Right lung (tissue), 10 donors: ENCODE measurements around the gene EDA2R. TPM values are rescaled to one million over a fixed set of nuclear protein-coding genes. Genes with fewer than 3 reads are reported as not detected.

Experiments used
- DNase-seq, 2 donors: peaks; one replicate each; pipeline ENCODE4 v3.0.0-alpha.2; 2013
- long read RNA-seq, 8 donors: transcript quantifications; one replicate each; lab custom pipeline, GENCODE V29; 2026
- polyA plus RNA-seq, 5 donors: library from polyadenylated mRNA; unstranded; fragments of 120-200 nt; gene quantifications; one replicate each; pipeline versions ENCODE4 v1.2.1 to v1.2.3, GENCODE V29; 2013; ENCODE audit warnings: inconsistent platforms in 1 of 5, low replicate concordance in 1 of 5; ENCODE audit not compliant: insufficient read length in 5 of 5, insufficient read depth in 1 of 5

Gene EDA2R, protein sequence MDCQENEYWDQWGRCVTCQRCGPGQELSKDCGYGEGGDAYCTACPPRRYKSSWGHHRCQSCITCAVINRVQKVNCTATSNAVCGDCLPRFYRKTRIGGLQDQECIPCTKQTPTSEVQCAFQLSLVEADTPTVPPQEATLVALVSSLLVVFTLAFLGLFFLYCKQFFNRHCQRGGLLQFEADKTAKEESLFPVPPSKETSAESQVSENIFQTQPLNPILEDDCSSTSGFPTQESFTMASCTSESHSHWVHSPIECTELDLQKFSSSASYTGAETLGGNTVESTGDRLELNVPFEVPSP
- 1 to 10 TPM in 2 of 5 donors, under 1 TPM in 3; 0.84 to 1.3 (median 0.93) TPM for polyA plus RNA-seq
- long read RNA-seq, donor 1 = 0 reads
- long read RNA-seq, donor 2 = 0 reads
- long read RNA-seq, donor 3 = 0 reads
- long read RNA-seq, donor 4 = 0 reads
- long read RNA-seq, donor 5 = 0 reads
- long read RNA-seq, donor 6 = 0 reads
- long read RNA-seq, donor 7 = 0 reads
- long read RNA-seq, donor 8 = 0 reads

- peak; percentile 4 to 20 for DNase-seq
These were observed at the start of gene EDA2R for GRCh38 chrX:66638591-66639500. EDA2R (minus strand) TSS chrX:66639078; CDS start chrX:66616020, 23,058 bp downstream.

DNA sequence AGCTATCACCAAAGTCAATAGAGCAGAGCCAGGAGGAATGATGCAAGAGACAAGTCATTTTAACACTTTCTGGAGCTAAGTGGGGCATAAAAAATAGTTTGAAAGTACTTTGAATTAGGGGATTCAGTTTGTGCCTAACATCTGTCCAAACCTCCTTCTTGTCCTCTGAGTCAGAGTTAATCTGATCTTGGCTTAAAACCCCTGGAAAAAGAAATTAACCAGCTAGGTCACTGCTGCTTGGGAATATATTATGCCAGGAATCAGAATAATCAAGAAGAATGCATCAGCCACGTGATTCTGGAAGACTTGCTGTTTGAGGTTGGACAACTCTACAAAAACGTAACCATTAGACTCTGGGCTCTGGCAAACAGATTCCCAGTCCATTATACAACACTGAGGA is 45.3 kb upstream of the EDA2R start:
- no peak for DNase-seq

DNA sequence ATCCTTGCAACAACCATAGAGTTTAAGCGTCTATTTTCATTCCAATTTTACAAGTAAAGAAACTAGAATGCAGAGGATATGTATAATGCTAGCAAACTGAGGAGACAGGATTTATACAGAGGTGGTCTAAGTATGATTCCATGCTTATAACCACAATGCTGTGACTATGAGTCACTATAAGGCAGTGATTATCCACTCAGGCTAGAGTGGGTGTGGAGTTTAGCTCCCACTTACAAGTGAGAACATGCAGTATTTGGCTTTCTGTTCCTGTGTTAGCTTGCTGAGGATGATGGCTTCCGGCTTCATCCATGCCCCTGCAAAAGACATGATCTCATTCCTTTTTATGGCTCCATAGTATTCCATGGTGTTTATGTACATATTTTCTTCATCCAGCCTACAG is 41.6 kb upstream of the EDA2R start:
- no peak for DNase-seq

GRCh38 chrX:66677430-66677829 is 38.6 kb upstream of the EDA2R start:
- DNase-seq = no peak

DNA sequence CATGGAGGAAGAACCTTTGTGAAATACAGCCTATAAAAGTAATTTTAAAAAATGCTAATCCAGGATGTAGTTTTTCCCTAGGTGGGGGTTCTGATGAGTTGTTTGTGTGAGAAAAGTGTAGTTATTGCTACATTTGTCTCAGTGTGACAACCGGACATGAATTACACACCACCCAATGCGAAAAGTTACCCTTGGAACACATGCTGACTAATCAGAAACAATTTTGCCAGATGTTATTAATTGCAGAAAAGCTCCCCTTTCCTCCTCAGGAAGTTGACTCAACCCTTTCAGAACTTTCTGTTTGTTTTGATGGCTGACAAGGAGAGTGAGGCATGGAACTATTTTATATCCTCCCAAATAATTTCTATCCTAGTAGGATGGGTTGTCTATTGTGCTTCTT is 38.1 kb upstream of the EDA2R start:
- DNase-seq = no peak

GRCh38 chrX:66676413-66676812 is 37.5 kb upstream of the EDA2R start:
- no peak for DNase-seq

DNA sequence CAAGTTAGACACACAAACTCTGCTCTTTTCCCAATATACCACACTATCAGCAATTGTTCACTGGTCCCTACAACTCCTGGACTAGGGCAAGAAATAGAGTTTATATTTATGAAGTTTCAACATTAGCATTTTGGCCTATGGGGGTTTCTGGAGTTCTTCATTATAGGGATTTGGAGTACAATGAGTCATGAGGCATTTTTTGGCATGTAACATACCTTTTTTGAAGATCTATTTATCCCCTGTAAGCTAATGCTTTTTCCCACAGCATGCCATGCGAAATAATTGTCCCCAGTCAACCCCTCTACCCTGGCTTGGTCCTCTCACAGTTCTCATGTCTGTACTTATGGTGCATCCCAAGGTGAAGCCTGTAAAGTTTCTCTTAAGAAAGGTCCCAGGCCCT is 36.7 kb upstream of the EDA2R start:
- no peak for DNase-seq

DNA sequence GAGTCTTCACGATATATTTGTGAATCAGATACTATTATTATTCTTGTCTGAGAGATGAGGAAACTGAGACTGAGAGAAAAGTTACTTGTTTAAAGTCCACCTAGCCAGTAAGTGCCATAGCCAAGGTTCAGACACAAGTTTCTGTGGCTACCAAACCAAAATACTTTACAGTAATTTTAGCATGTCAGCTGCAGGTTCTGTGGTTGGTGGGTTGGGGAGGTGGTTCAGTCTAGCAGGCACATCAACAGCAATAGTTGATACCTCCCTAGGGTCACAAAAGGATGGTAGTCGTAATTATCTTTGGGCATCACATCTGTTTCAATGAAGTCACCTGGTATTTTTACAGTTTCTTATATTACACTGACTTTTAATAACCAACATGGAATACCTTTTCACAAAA is 35.6 kb upstream of the EDA2R start:
- no peak for DNase-seq

GRCh38 chrX:66672106-66672505 is 33.2 kb upstream of the EDA2R start:
- DNase-seq = no peak

GRCh38 chrX:66654411-66654810 is 15.5 kb upstream of the EDA2R start:
- no peak for DNase-seq

DNA sequence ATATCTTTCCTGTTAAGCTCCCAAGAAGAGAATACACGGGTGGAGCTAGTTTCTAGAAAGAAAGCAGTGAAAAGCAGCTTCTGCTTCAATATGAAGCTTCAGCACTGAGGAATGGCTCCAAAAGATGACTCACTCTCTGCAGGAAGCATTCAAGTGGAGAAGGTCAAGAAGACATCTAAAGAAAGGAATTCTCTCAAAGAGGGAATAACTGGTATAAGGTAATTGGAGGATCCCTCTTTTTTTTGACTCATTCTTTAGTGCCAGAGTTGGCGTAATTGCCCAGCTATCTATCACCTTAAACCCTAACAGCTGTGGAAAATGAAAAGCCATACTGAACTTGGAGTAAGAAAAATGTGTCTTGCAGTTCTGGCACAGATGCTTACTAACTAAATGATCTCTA is 3.5 kb downstream of the EDA2R start:
- DNase-seq = no peak

- no peak for DNase-seq
These were observed 4.6 kb downstream of the EDA2R start for GRCh38 chrX:66634272-66634671.

DNA sequence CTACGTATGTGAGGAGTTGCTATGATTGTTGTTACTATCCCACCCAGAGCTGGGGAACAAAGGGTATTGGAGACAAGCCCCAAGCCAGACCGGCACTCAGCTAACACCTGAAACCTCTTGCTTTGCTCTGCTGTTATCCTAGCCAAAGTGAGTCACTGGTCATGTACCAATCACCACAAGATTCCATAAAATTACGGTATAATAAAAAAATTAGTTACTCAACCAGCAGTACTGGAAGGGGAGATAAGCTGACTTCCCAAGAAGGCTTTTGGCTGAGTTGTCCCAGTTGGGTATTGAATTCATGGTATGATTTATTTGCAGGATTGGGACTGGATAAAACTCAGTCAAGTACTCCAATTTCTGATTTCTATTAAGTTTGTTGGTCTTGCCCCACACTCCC is 5.3 kb downstream of the EDA2R start:
- no peak for DNase-seq

DNA sequence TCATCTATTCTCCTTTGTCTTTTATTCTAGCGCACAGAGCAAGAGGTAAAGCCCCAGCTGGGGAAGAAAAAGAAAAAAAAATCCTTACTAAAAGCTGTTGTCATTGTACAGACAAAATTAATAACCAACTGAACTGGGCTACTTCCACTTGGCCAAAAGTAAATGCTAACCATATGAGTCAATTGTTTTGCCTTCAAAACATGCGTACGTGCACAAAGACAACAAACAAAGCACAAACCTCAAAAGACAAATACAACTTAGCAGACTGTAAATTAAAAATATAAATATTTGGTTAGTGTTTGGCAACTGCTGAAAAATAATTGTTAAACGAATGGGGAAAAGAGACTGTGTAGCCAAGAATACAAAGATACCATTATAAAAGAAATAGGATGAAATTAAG is 5.9 kb downstream of the EDA2R start:
- DNase-seq = no peak

- no peak for DNase-seq
These were observed 6.4 kb downstream of the EDA2R start for GRCh38 chrX:66632473-66632872.

GRCh38 chrX:66625525-66625924 is 13.4 kb downstream of the EDA2R start:
- no peak for DNase-seq

DNA sequence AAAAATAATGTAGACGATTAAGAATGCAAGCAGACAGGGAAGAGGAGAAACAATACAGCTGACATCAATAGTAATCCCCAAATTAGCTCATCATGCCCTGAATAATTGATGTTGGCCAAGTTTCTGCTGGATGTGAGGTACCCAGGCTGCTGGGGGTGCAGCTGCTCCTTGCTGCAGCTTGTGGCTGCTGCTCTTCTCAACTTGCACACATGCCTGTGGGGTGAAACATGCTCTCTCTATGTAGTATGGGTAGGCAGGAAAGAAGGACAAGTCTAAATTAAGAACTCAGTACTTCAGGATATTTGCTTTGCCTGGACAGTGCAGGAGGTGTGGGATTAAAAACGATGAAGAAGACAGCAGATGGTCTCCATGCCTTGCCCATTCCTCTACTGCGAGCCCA is 16.7 kb downstream of the EDA2R start:
- DNase-seq = no peak

DNA sequence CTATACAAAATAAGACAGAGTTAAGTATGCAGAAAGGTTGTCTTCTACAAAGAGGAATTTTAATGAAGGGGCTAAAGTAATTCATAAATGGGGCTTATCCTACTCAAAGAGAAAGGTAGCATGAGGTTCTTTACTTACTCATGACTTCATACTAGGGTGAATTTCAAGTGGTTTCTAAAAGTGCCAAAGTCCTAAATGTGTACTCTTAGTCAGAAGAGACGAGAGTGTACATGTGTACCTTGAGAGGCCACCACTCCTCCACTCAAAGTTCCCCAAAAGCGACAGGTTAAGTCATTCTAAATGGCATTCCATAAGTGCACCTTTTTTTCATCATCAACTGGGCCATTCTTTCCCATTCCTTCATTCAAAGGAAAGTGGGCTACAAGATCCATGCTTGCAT is 21.9 kb downstream of the EDA2R start:
- DNase-seq = no peak

DNA sequence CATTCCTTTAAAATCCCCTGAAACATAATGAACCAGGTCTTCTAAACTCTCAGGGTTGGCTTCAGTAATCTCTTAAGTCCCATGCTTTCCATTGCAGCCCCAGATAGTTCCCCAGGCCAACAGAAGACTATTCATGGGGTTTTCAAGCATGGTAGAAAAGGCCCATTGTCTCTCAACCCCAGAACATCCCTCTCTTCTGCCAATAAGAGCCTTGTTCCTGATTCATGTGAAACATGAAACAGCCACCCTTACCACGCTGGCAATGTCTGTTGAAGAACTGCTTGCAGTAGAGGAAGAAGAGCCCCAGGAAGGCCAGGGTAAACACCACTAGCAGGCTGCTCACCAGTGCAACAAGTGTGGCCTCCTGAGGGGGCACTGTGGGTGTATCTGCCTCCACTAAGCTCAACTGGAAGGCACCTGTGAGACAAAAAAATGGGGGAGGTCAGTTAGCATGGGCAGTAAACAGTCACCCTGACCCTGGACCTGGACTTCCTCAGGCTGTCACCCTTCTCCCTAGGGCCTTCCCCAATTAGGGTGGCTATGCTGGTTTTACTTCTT is 36.4 kb downstream of the EDA2R start:
- DNase-seq = no peak

DNA sequence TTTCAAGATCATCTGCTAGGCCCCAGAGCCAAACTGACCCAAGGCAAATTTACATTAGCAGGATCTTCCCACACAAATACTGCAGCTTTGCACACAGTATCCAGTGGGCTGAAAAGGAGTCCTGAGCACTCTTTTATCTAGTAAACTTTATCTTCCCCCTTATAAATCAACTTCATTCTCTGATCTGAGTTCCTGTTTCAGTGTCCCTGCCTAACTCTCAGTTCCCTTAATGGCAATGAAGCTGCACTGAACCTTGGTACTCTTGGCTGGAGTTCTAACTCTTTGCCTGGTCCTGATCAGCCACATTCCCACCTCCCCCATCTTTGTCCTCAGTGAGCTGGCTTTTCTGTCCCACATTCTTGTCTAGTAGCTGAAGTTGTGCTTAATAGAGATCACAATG is 37.4 kb downstream of the EDA2R start:
- DNase-seq = no peak

DNA sequence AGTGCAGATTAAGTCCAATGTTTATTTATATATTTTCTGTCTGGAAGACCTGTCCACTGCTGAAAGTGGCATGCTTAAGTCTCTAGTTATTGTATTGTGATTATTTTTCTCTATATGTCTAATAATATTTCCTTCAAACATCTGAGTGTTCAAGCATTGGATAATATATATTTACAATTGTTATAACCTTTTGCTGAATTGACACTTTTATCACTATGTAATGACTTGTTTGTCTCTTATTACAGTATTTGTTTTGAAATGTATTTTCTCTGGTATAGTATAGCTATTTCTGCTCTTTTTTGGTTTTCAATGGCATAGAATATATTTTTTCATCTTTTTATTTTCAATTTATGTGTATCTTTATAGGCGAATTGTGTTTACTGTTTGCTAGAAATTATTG is 59.7 kb downstream of the EDA2R start:
- no peak for DNase-seq

DNA sequence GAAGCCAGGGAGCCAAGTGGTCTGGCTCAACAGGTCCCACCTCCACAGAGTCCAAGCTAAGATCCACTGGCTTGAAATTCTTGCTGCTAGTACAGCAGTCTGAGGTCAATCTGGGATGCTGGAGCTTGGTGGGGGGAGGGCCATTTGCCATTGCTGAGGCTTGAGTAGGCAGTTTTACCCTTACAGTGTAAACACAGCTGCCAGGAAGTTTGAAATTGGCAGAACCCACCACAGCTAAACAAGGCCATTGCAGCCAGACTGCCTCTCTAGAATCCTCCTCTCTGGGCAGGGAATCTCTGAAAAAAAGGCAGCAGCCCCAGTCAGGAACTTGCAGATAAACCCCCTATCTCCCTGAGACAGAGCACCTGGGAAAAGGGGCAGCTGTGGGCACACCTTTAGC is 84.9 kb downstream of the EDA2R start:
- no peak for DNase-seq
